ENCODE measurements around the gene PEPD. TPM values are rescaled to one million over a fixed set of nuclear protein-coding genes. Genes with fewer than 3 reads are reported as not detected.

Gene PEPD
- total and polyA plus RNA-seq, 3 experiments from 2014 or later = 47.9 to 109 (median 49.0) TPM

- Histone ChIP-seq H3K36me3 (ENCODE audit: insufficient read depth, low read length) (no peaks in the 10 kb centered on the region), H3K4me1 (ENCODE audit: insufficient read depth, low read length) (no peaks in the 10 kb centered on the region), H3K9me3 (ENCODE audit: low read length) (no peaks in the 10 kb centered on the region), H3K27me3 (ENCODE audit: insufficient read depth, low read length, poor library complexity, severe bottlenecking) (no peaks in the 10 kb centered on the region), H3K27ac (ENCODE audit: low read depth, low read length) (no peak overlapping the region), H3K4me3 (ENCODE audit: low read length) (no peak overlapping the region)
- ChIA-PET CTCF (no interaction called here), POLR2A (no interaction called here)
- no peak overlapping the region for H3K4me3 Mint-ChIP-seq
- H3K4me1 Mint-ChIP-seq = no peaks in the 10 kb centered on the region
- H3K36me3 Mint-ChIP-seq = peaks cover 0 to 15% (median 3%) of the 10 kb centered on the region in 3 donors
- H3K27ac Mint-ChIP-seq = peak overlapping the region in 1 of 8 donors; percentile 85
- no peaks in the 10 kb centered on the region for H3K9me3 Mint-ChIP-seq
- no peak for DNase-seq
- no peaks in the 10 kb centered on the region for H3K27me3 Mint-ChIP-seq
Observed at GRCh38 chr19:33456845-33457220, 64.8 kb downstream of the PEPD start.

GRCh38 chr19:33456076-33456844 lies 65.3 kb downstream of the PEPD start:
- Histone ChIP-seq H3K36me3 (ENCODE audit: insufficient read depth, low read length) (no peaks in the 10 kb centered on the region), H3K27me3 (ENCODE audit: insufficient read depth, low read length, poor library complexity, severe bottlenecking) (no peaks in the 10 kb centered on the region), H3K4me1 (ENCODE audit: insufficient read depth, low read length) (no peaks in the 10 kb centered on the region), H3K27ac (ENCODE audit: low read depth, low read length) (no peak overlapping the region), H3K4me3 (ENCODE audit: low read length) (no peak overlapping the region), H3K9me3 (ENCODE audit: low read length) (no peaks in the 10 kb centered on the region)
- H3K4me1 Mint-ChIP-seq = no peaks in the 10 kb centered on the region
- ChIA-PET CTCF (no interaction called here), POLR2A (no interaction called here)
- H3K27me3 Mint-ChIP-seq = no peaks in the 10 kb centered on the region
- H3K9me3 Mint-ChIP-seq = no peaks in the 10 kb centered on the region
- H3K27ac Mint-ChIP-seq = peak overlapping the region in 1 of 8 donors; percentile 66
- H3K36me3 Mint-ChIP-seq = peaks cover 0 to 12% (median 3%) of the 10 kb centered on the region in 3 donors
- no peak overlapping the region for H3K4me3 Mint-ChIP-seq
- no peak for DNase-seq

DNA sequence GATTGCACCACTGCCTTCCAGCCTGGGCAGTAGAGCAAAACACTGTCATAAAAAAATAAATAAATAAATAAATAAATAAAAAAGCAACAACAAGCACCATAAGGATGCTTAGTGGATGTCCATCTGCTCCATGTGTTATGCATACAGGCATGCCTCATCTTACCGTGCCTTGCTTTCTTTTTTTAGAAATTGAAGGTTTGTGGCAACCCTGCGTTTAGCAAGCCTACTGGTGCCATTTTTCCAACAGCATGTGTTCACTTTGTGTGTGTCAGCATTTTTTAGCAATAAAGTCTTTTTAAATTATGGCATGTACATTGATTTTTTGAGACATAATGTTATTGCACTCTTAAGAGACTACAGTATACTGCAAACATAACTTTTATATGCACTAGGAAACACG lies 68.3 kb downstream of the PEPD start:
- Mint-ChIP-seq H3K27ac (no peak overlapping the region), H3K4me3 (no peak overlapping the region), H3K36me3 (peaks cover 0 to 7% (median 3%) of the 10 kb centered on the region in 3 donors), H3K9me3 (no peaks in the 10 kb centered on the region), H3K27me3 (no peaks in the 10 kb centered on the region), H3K4me1 (no peaks in the 10 kb centered on the region)
- POLR2A ChIA-PET = no interaction called here
- H3K4me3 ChIP-seq (ENCODE audit: low read length) = no peak overlapping the region
- H3K9me3 ChIP-seq (ENCODE audit: low read length) = no peaks in the 10 kb centered on the region
- no peak for DNase-seq
- H3K27ac ChIP-seq (ENCODE audit: low read depth, low read length) = no peak overlapping the region
- no peaks in the 10 kb centered on the region for H3K27me3 ChIP-seq (ENCODE audit: insufficient read depth, low read length, poor library complexity, severe bottlenecking)
- no peaks in the 10 kb centered on the region for H3K4me1 ChIP-seq (ENCODE audit: insufficient read depth, low read length)
- no peaks in the 10 kb centered on the region for H3K36me3 ChIP-seq (ENCODE audit: insufficient read depth, low read length)
- CTCF ChIA-PET = no interaction called here

GRCh38 chr19:33450689-33451088 lies 70.9 kb downstream of the PEPD start:
- Mint-ChIP-seq H3K4me3 (no peak overlapping the region), H3K4me1 (no peaks in the 10 kb centered on the region), H3K27me3 (no peaks in the 10 kb centered on the region), H3K27ac (no peak overlapping the region), H3K36me3 (peaks cover 0 to 11% (median 3%) of the 10 kb centered on the region in 3 donors), H3K9me3 (no peaks in the 10 kb centered on the region)
- ChIA-PET CTCF (no interaction called here), POLR2A (no interaction called here)
- no peak for DNase-seq
- H3K4me3 ChIP-seq (ENCODE audit: low read length) = no peak overlapping the region
- H3K4me1 ChIP-seq (ENCODE audit: insufficient read depth, low read length) = no peaks in the 10 kb centered on the region
- no peaks in the 10 kb centered on the region for H3K27me3 ChIP-seq (ENCODE audit: insufficient read depth, low read length, poor library complexity, severe bottlenecking)
- no peak overlapping the region for H3K27ac ChIP-seq (ENCODE audit: low read depth, low read length)
- no peaks in the 10 kb centered on the region for H3K9me3 ChIP-seq (ENCODE audit: low read length)
- no peaks in the 10 kb centered on the region for H3K36me3 ChIP-seq (ENCODE audit: insufficient read depth, low read length)

GRCh38 chr19:33449799-33450198 lies 71.8 kb downstream of the PEPD start:
- CTCF ChIA-PET = interaction anchor here (1.3 kb wide), 1 partner anchor 19 kb away, joined by 4 read pairs; no protein-coding TSS in a partner anchor
- POLR2A ChIA-PET = no interaction called here

GRCh38 chr19:33448159-33448516 lies 73.5 kb downstream of the PEPD start:
- Histone ChIP-seq H3K27ac (ENCODE audit: low read depth, low read length) (no peak overlapping the region), H3K4me3 (ENCODE audit: low read length) (no peak overlapping the region), H3K27me3 (ENCODE audit: insufficient read depth, low read length, poor library complexity, severe bottlenecking) (no peaks in the 10 kb centered on the region), H3K4me1 (ENCODE audit: insufficient read depth, low read length) (no peaks in the 10 kb centered on the region), H3K9me3 (ENCODE audit: low read length) (no peaks in the 10 kb centered on the region), H3K36me3 (ENCODE audit: insufficient read depth, low read length) (no peaks in the 10 kb centered on the region)
- Mint-ChIP-seq H3K9me3 (no peaks in the 10 kb centered on the region), H3K27me3 (no peaks in the 10 kb centered on the region), H3K4me1 (no peaks in the 10 kb centered on the region), H3K27ac (no peak overlapping the region), H3K4me3 (no peak overlapping the region), H3K36me3 (peaks cover 0 to 14% (median 4%) of the 10 kb centered on the region in 3 donors)
- ChIA-PET POLR2A (no interaction called here), CTCF (interaction anchor here (1.7 kb wide), 1 partner anchor 16 kb away, joined by 4 read pairs; no protein-coding TSS in a partner anchor)
- DNase-seq = no peak

More at GRCh38 chr19:33449799-33450198, 71.8 kb downstream of the PEPD start:
- Mint-ChIP-seq H3K4me3 (no peak overlapping the region), H3K27ac (no peak overlapping the region), H3K4me1 (no peaks in the 10 kb centered on the region), H3K9me3 (no peaks in the 10 kb centered on the region), H3K36me3 (peaks cover 0 to 14% (median 3%) of the 10 kb centered on the region in 3 donors), H3K27me3 (no peaks in the 10 kb centered on the region)
- no peaks in the 10 kb centered on the region for H3K36me3 ChIP-seq (ENCODE audit: insufficient read depth, low read length)
- no peaks in the 10 kb centered on the region for H3K4me1 ChIP-seq (ENCODE audit: insufficient read depth, low read length)
- no peak for DNase-seq
- no peaks in the 10 kb centered on the region for H3K27me3 ChIP-seq (ENCODE audit: insufficient read depth, low read length, poor library complexity, severe bottlenecking)
- no peak overlapping the region for H3K27ac ChIP-seq (ENCODE audit: low read depth, low read length)
- H3K4me3 ChIP-seq (ENCODE audit: low read length) = no peak overlapping the region
- no peaks in the 10 kb centered on the region for H3K9me3 ChIP-seq (ENCODE audit: low read length)

GRCh38 chr19:33447336-33448158 lies 74.0 kb downstream of the PEPD start:
- Mint-ChIP-seq H3K9me3 (no peaks in the 10 kb centered on the region), H3K4me1 (no peaks in the 10 kb centered on the region), H3K27me3 (no peaks in the 10 kb centered on the region), H3K4me3 (no peak overlapping the region), H3K27ac (no peak overlapping the region), H3K36me3 (peaks cover 0 to 16% (median 4%) of the 10 kb centered on the region in 3 donors)
- CTCF ChIA-PET = interaction anchor here (1.0 to 1.7 kb wide), 2 partner anchors 16 to 206 kb away, joined by 3 to 4 read pairs; no protein-coding TSS in a partner anchor
- no peak overlapping the region for H3K4me3 ChIP-seq (ENCODE audit: low read length)
- no peaks in the 10 kb centered on the region for H3K36me3 ChIP-seq (ENCODE audit: insufficient read depth, low read length)
- no peak overlapping the region for H3K27ac ChIP-seq (ENCODE audit: low read depth, low read length)
- no peaks in the 10 kb centered on the region for H3K27me3 ChIP-seq (ENCODE audit: insufficient read depth, low read length, poor library complexity, severe bottlenecking)
- no peak for DNase-seq
- POLR2A ChIA-PET = no interaction called here
- no peaks in the 10 kb centered on the region for H3K4me1 ChIP-seq (ENCODE audit: insufficient read depth, low read length)
- no peaks in the 10 kb centered on the region for H3K9me3 ChIP-seq (ENCODE audit: low read length)
